OCI-LY3 (cell line): Measurements from ENCODE around the gene SIL1.

Experiments
- CTCF ChIP-seq: fragments of 200-600, 300-600 bp; sonication (generic); IDR thresholded peaks from 2 replicates; pipeline ENCODE4 v1.5.1; 2014; ENCODE audit warnings: antibody characterized with exemption, low read length, low read depth
- EZH2phosphoT487 ChIP-seq: fragments of 200-600 bp; shearing (Covaris generic); IDR thresholded peaks from 2 replicates; pipeline ENCODE4 v1.6.1; 2018; ENCODE audit warnings: antibody characterized with exemption, mixed run types, low read depth

GRCh38 chr5:139222346-139222745 is 24.2 kb upstream of the SIL1 start:
- TF ChIP-seq CTCF, result no peak
- no peak for TF ChIP-seq EZH2phosphoT487
